PC-9 (cell line): ENCODE data around the gene NMT2. TPM values are rescaled to one million over a fixed set of nuclear protein-coding genes. Genes with fewer than 3 reads are reported as not detected.

Experiments used
- BruUV-seq: library from RNA; stranded (reverse); fragments of 400-500 nt; replicated peaks from 2 replicates; lab custom pipeline; 2021; lab: Mats Ljungman, UMichigan
- CTCF ChIA-PET: fragments of 300-600 bp; sonication (Branson Sonifier 250); formaldehyde crosslinking; loops from one replicate; lab custom pipeline; 2022; ENCODE audit warnings: antibody characterized with exemption; lab: Charles Lee
- POLR2A ChIA-PET: fragments of 300-600 bp; sonication (Branson Sonifier 250); formaldehyde crosslinking; loops from one replicate; lab custom pipeline; 2022; ENCODE audit warnings: antibody characterized with exemption; ENCODE audit not compliant: unreplicated experiment; lab: Charles Lee
- DNase-seq, 2 experiments: peaks; one replicate each; pipeline versions ENCODE4 v3.0.0 to v3.0.0-alpha.2; 2015 to 2022; ENCODE audit warnings: mixed read lengths in 1 of 2
- H2AFZ ChIP-seq: fragments of 200-600 bp; sonication (generic); 2 replicates; pipeline ENCODE4 v1.8.1; 2017; ENCODE audit warnings: antibody characterized with exemption
- H3F3A ChIP-seq: fragments of 200-600 bp; sonication (generic); 2 replicates; pipeline ENCODE4 v1.8.1; 2017; ENCODE audit warnings: antibody characterized with exemption, mild to moderate bottlenecking, low read depth; ENCODE audit not compliant: insufficient read depth
- H3K27ac ChIP-seq: fragments of 200-600 bp; sonication (generic); 2 replicates; pipeline ENCODE4 v1.6.1; 2016; ENCODE audit warnings: mixed run types
- H3K27me3 ChIP-seq: fragments of 200-600 bp; sonication (generic); 2 replicates; pipeline ENCODE4 v1.6.1; 2016; ENCODE audit warnings: low read depth, mixed run types; ENCODE audit not compliant: insufficient read depth
- H3K36me3 ChIP-seq: fragments of 200-600 bp; sonication (generic); 2 replicates; pipeline ENCODE4 v1.6.1; 2016; ENCODE audit warnings: low read depth, mixed run types
- H3K4me1 ChIP-seq: fragments of 200-600 bp; sonication (generic); replicated peaks from 2 replicates; pipeline ENCODE4 v1.6.1; 2016; ENCODE audit warnings: mixed run types; ENCODE audit not compliant: insufficient read depth
- H3K4me2 ChIP-seq: fragments of 200-600 bp; sonication (generic); 2 replicates; pipeline ENCODE4 v1.6.1; 2017; ENCODE audit warnings: mixed run types
- H3K4me3 ChIP-seq: fragments of 200-600 bp; sonication (generic); 2 replicates; pipeline ENCODE4 v1.6.1; 2016; ENCODE audit warnings: mixed run types
- H3K79me2 ChIP-seq: fragments of 200-600 bp; sonication (generic); 2 replicates; pipeline ENCODE4 v1.6.1; 2017; ENCODE audit warnings: low read depth, mixed run types
- H3K9me2 ChIP-seq: fragments of 200-600 bp; sonication (generic); 2 replicates; pipeline ENCODE4 v1.8.1; 2017; ENCODE audit warnings: mild to moderate bottlenecking; ENCODE audit not compliant: insufficient read depth
- H3K9me3 ChIP-seq: fragments of 200-600 bp; sonication (generic); 2 replicates; pipeline ENCODE4 v1.8.1; 2016; ENCODE audit warnings: low read depth; ENCODE audit not compliant: insufficient read depth
- H4K20me1 ChIP-seq: fragments of 200-600 bp; sonication (generic); 2 replicates; pipeline ENCODE4 v1.8.1; 2017; ENCODE audit not compliant: insufficient read depth
- CTCF ChIP-seq: fragments of 200-600 bp; sonication (generic); conservative IDR thresholded peaks from 2 replicates; pipeline ENCODE4 v1.6.1; 2017; ENCODE audit warnings: mixed run types, antibody characterized with exemption, mild to moderate bottlenecking, moderate library complexity
- EZH2 ChIP-seq: fragments of 200-600 bp; sonication (generic); IDR thresholded peaks from 2 replicates; pipeline ENCODE4 v1.8.0; 2017; ENCODE audit warnings: antibody characterized with exemption, low read depth
- intact Hi-C: fragments of 100-400 bp; cut with micrococcal nuclease; formaldehyde crosslinking; loops from one replicate; pipeline ENCODE4 v1.10.0; 2022; ENCODE audit not compliant: unreplicated experiment
- total RNA-seq: library from RNA; stranded (reverse); gene quantifications from 2 replicates; pipeline ENCODE4 v1.2.3, GENCODE V29; 2021

NMT2 gene
- total RNA-seq, 1 experiment from 2014 or later: 11.0 TPM

DNA sequence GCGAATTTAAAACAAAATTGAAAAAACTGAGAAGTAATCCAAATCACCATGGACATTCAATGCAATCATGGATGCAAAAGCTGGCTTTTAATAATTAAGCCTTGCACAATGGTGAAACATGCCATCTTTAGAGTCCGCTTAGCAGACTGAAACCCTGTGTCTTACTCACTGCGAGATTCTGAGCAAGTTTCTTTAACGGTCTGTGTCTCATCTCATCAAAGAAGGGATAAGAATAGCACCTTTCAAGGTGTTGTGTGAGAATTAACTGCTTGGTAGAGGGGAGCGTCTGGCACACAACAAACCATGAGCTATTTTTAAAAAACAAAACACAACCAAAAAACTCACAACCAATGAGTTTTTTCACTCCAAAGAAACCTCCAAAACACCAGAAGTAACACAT, 101.3 kb downstream of the NMT2 start:
- CTCF ChIA-PET: no interaction called here
- intact Hi-C loops: no loop called here
- POLR2A ChIA-PET: interaction anchor here (0.6 kb wide), 1 partner anchor 59 kb away, joined by 4 read pairs; no protein-coding TSS in a partner anchor

DNA sequence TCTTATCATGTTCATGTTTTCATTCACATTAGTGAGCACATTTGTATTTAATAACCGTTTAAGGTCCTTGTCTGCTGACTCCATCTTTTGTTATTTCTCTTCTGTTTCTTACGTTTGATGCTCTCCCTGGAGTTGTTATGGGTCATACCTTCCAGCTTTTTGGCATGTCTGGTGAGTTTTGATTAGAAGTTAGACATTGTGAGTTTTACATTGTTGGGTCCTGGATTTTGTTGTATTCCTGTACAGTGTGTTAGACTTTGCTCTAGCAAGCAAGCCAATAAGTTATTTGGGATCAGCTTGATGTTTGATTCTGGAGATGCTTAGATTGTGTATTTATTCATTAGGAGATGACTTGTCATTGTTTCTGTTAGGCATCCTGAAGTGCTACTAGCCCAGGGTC, 107.9 kb downstream of the NMT2 start:
- H3K9me2 ChIP-seq: no peaks in the 10 kb centered on the region
- ChIA-PET POLR2A (no interaction called here), CTCF (no interaction called here)
- DNase-seq: no peak
- H3K36me3 ChIP-seq: no peaks in the 10 kb centered on the region
- TF ChIP-seq EZH2 (no peak), CTCF (no peak)
- H3F3A ChIP-seq: no peaks in the 10 kb centered on the region
- H3K27me3 ChIP-seq: no peaks in the 10 kb centered on the region
- no peak overlapping the region for H3K4me2 ChIP-seq
- H3K27ac ChIP-seq: no peak overlapping the region
- no peak overlapping the region for H3K4me3 ChIP-seq
- H3K4me1 ChIP-seq: no peaks in the 10 kb centered on the region
- intact Hi-C loops: no loop called here
- BruUV-seq: no TSS peak
- H2AFZ ChIP-seq: no peak overlapping the region
- H4K20me1 ChIP-seq: no peaks in the 10 kb centered on the region
- peaks cover 5% of the 10 kb centered on the region; the same call in 1 of the 2 replicates for H3K9me3 ChIP-seq
- no peaks in the 10 kb centered on the region for H3K79me2 ChIP-seq

More for the DNA sequence above, 101.3 kb downstream of the NMT2 start:
- Histone ChIP-seq H3K4me1 (no peaks in the 10 kb centered on the region), H3K4me2 (no peak overlapping the region), H3K36me3 (no peaks in the 10 kb centered on the region), H4K20me1 (no peaks in the 10 kb centered on the region), H3K27me3 (no peaks in the 10 kb centered on the region), H3K27ac (no peak overlapping the region), H2AFZ (no peak overlapping the region), H3F3A (no peaks in the 10 kb centered on the region), H3K4me3 (no peak overlapping the region), H3K9me3 (no peaks in the 10 kb centered on the region; the same call in 1 of the 2 replicates), H3K79me2 (no peaks in the 10 kb centered on the region), H3K9me2 (no peaks in the 10 kb centered on the region)
- no TSS peak for BruUV-seq
- no peak for DNase-seq
- TF ChIP-seq EZH2: no peak
- TF ChIP-seq CTCF: no peak

GRCh38 chr10:15059914-15060313, 108.6 kb downstream of the NMT2 start:
- ChIA-PET POLR2A (no interaction called here), CTCF (no interaction called here)
- DNase-seq: no peak
- Histone ChIP-seq H3K9me3 (peaks cover 5% of the 10 kb centered on the region; the same call in 1 of the 2 replicates), H3F3A (no peaks in the 10 kb centered on the region), H3K4me3 (no peak overlapping the region), H3K4me1 (no peaks in the 10 kb centered on the region), H3K79me2 (no peaks in the 10 kb centered on the region), H3K9me2 (no peaks in the 10 kb centered on the region), H3K27me3 (no peaks in the 10 kb centered on the region), H3K4me2 (no peak overlapping the region), H4K20me1 (no peaks in the 10 kb centered on the region), H3K36me3 (no peaks in the 10 kb centered on the region), H2AFZ (no peak overlapping the region), H3K27ac (no peak overlapping the region)
- TF ChIP-seq CTCF: no peak
- no peak for TF ChIP-seq EZH2
- BruUV-seq: no TSS peak
- intact Hi-C loops: no loop called here
